Measurements from ENCODE around the gene NUBPL. TPM values are rescaled to one million over a fixed set of nuclear protein-coding genes. Genes with fewer than 3 reads are reported as not detected.
"Not testable (repeated sequence)": the region's sequence is repeated elsewhere in the genome, so short reads cannot be mapped to it uniquely, and the experiment has no call there.

The NUBPL gene
- total RNA-seq, 1 donor from 2014 or later = 8.7 TPM

DNA sequence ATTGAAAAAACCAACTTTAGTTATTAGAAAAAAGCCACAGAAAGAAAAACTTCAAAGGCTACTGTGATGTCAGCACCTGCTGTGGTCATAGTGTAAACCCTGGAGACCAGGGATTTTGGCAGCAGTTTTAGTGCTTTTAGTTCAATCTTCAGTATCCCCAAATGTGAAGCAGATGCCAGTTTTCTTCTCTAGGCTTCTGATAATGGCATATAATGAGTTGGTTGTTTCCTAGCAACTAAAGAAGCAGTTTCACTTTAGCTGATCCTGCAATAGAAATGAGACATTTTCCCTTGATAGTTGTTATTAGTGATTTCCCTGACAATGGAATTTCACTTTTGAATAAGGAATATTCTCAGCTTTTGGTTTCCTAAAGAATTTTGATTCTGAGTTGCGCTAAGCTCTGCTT lies 131.2 kb downstream of the NUBPL start:
- H3K9me3 Mint-ChIP-seq = no peaks in the 10 kb centered on the region
- intact Hi-C loops (cut with micrococcal nuclease) = no loop called here
- no peak overlapping the region for H3K4me3 Mint-ChIP-seq (ENCODE audit: low read depth)
- no peak overlapping the region for H3K27ac Mint-ChIP-seq
- DNase-seq (ENCODE audit: low spot score) = no peak
- no peaks in the 10 kb centered on the region for H3K4me1 Mint-ChIP-seq (ENCODE audit: low read depth)
- H3K36me3 Mint-ChIP-seq (ENCODE audit: low read depth) = no peaks in the 10 kb centered on the region
- H3K27me3 Mint-ChIP-seq (ENCODE audit: low read depth) = no peaks in the 10 kb centered on the region

DNA sequence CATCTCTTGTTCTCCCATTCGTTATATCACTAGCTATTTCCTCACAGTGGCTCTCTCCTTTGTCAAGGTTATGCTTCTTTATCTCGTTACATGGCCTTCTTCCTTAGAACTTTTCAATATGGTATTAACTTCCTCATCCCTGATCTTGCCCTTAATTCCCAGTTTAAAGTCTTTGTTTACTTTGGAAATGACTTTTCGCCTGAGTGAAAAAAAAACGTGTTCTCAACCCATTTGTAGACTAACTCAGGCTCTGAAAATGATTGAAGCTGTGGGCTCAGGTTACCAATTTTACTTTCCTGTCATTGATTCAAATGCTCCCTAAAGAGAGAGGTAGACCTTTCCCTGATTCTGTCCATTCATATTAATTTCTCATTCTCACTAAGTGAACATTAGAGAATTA lies 135.2 kb downstream of the NUBPL start:
- Mint-ChIP-seq H3K9me3 (no peaks in the 10 kb centered on the region), H3K27ac (no peak overlapping the region), H3K36me3 (ENCODE audit: low read depth) (no peaks in the 10 kb centered on the region), H3K4me1 (ENCODE audit: low read depth) (no peaks in the 10 kb centered on the region), H3K27me3 (ENCODE audit: low read depth) (no peaks in the 10 kb centered on the region), H3K4me3 (ENCODE audit: low read depth) (no peak overlapping the region)
- no peak for DNase-seq (ENCODE audit: low spot score)
- intact Hi-C loops (cut with micrococcal nuclease) = no loop called here

DNA sequence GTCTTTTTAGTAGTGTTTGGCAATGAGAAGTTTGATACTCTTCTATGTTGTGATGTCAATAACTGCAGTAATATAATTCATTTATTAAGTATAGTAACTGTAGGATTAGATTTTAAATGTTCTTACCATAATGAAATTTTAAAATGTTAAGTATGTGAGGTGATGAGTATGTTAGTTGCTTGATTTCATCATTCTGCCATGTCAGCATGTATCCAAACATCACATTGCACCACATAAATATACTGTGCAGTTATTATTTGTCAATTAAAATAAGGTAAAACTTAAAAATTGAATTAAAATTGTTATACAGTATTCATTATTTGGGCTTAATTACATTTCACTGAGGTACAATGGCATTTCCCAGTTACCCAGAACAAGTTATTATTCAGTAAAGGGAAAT lies 138.6 kb downstream of the NUBPL start:
- DNase-seq (ENCODE audit: low spot score) = no peak
- intact Hi-C loops (cut with micrococcal nuclease) = no loop called here
- Mint-ChIP-seq H3K36me3 (ENCODE audit: low read depth) (peaks cover 11% of the 10 kb centered on the region), H3K27ac (no peak overlapping the region), H3K27me3 (ENCODE audit: low read depth) (no peaks in the 10 kb centered on the region), H3K9me3 (peaks cover 21% of the 10 kb centered on the region), H3K4me3 (ENCODE audit: low read depth) (no peak overlapping the region), H3K4me1 (ENCODE audit: low read depth) (no peaks in the 10 kb centered on the region)

DNA sequence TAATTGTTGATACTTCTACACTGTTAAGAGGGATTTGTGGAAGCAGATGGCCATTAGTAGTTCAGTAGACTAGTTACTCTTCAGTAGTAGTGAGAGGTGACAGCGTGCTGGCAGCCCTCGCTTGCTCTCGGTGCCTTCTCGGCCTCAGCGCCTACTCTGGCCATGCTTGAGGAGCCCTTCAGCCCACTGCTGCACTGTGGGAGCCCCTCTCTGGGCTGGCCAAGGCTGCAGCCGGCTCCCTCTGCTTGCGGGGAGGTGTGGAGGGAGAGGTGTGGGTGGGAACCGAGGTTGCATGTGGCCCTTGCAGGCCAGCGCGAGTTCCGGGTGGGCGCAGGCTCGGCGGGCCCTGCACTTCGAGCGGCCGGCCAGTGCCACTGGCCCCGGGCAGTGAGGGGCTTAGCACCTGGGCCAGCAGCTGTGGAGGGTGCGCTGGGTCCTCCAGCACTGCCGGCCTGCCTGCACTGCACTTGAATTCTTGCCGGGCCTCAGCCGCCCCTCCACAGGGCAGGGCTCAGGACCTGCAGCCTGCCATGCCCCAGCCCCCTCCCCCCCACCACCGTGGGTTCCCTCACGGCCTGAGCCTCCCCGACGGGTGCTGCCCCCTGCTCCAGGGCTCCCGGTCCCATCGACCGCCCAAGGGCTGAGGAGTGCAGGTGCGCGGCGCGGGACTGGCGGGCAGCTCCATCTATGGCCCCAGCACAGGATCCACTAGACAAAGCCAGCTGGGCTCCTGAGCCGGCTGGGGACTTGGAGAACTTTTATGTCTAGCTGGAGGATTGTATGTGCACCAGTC lies 139.3 kb downstream of the NUBPL start:
- Mint-ChIP-seq H3K9me3 (peaks cover 23% of the 10 kb centered on the region), H3K27ac (no peak overlapping the region), H3K4me3 (ENCODE audit: low read depth) (no peak overlapping the region), H3K36me3 (ENCODE audit: low read depth) (peaks cover 14% of the 10 kb centered on the region), H3K4me1 (ENCODE audit: low read depth) (no peaks in the 10 kb centered on the region), H3K27me3 (ENCODE audit: low read depth) (no peaks in the 10 kb centered on the region)
- no peak for DNase-seq (ENCODE audit: low spot score)
- intact Hi-C loops (cut with micrococcal nuclease) = no loop called here

GRCh38 chr14:31702130-31702529 lies 140.9 kb downstream of the NUBPL start:
- H3K27ac Mint-ChIP-seq = no peak overlapping the region
- no peak overlapping the region for H3K4me3 Mint-ChIP-seq (ENCODE audit: low read depth)
- no peak for DNase-seq (ENCODE audit: low spot score)
- intact Hi-C loops (cut with micrococcal nuclease) = no loop called here
- H3K4me1 Mint-ChIP-seq (ENCODE audit: low read depth) = no peaks in the 10 kb centered on the region
- no peaks in the 10 kb centered on the region for H3K27me3 Mint-ChIP-seq (ENCODE audit: low read depth)
- H3K9me3 Mint-ChIP-seq = peaks cover 28% of the 10 kb centered on the region
- peaks cover 14% of the 10 kb centered on the region for H3K36me3 Mint-ChIP-seq (ENCODE audit: low read depth)

- DNase-seq (ENCODE audit: low spot score) = no peak
- H3K36me3 Mint-ChIP-seq (ENCODE audit: low read depth) = peaks cover 14% of the 10 kb centered on the region
- H3K4me3 Mint-ChIP-seq (ENCODE audit: low read depth) = no peak overlapping the region
- no peak overlapping the region for H3K27ac Mint-ChIP-seq
- H3K4me1 Mint-ChIP-seq (ENCODE audit: low read depth) = no peaks in the 10 kb centered on the region
- H3K27me3 Mint-ChIP-seq (ENCODE audit: low read depth) = no peaks in the 10 kb centered on the region
- intact Hi-C loops (cut with micrococcal nuclease) = no loop called here
- peaks cover 28% of the 10 kb centered on the region for H3K9me3 Mint-ChIP-seq
Measured at GRCh38 chr14:31703056-31703455, 141.9 kb downstream of the NUBPL start.

DNA sequence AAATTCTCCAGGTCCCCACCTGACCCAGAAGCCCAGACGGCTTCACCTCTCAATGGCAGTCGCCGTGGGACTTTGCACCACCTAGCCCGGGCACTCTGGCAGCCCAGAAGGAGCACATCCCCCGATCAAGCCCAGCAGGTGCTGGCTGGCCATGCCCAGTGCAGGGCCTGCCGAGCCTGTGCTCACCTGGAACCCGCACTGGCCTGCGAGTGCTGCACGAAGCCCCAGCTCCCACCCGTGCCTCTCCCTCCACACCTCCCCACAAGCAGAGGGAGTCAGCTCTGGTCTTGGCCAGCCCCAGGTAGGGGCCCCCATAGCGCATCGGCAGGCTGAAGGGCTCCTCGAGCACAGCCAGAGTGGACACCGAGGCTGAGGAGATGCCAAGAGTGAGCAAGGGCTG lies 144.5 kb downstream of the NUBPL start:
- intact Hi-C loops (cut with micrococcal nuclease) = no loop called here
- Mint-ChIP-seq H3K36me3 (ENCODE audit: low read depth) (peaks cover 14% of the 10 kb centered on the region), H3K27me3 (ENCODE audit: low read depth) (no peaks in the 10 kb centered on the region), H3K9me3 (peaks cover 34% of the 10 kb centered on the region), H3K4me1 (ENCODE audit: low read depth) (no peaks in the 10 kb centered on the region), H3K27ac (no peak overlapping the region), H3K4me3 (ENCODE audit: low read depth) (no peak overlapping the region)
- DNase-seq (ENCODE audit: low spot score) = no peak

DNA sequence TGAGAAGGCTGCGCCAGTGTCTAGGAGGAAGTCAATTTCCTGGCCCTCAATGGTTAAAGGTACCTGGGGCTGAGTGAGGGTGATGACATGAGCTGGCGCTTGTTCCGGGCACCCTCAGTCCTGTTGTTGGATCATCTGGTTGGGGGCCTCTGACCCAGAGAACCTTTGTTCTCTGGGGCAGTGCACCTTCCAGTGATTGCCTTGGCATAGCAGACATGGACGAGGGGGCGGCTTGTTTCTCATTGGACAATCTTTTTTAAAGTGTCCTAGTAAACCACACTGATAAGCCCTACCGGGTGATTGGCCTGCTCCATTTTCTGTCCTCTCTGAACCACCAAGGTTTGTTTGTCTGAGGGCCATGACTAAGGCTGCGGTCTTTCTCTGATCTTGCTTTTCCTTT lies 147.5 kb downstream of the NUBPL start:
- intact Hi-C loops (cut with micrococcal nuclease); H3K4me3 Mint-ChIP-seq (ENCODE audit: low read depth); H3K4me1 Mint-ChIP-seq (ENCODE audit: low read depth); H3K27ac Mint-ChIP-seq; DNase-seq (ENCODE audit: low spot score); H3K27me3 Mint-ChIP-seq (ENCODE audit: low read depth); H3K36me3 Mint-ChIP-seq (ENCODE audit: low read depth): not testable (repeated sequence)
- H3K9me3 Mint-ChIP-seq = peaks cover 20% of the 10 kb centered on the region

GRCh38 chr14:31712244-31713127 lies 151.3 kb downstream of the NUBPL start:
- H3K9me3 Mint-ChIP-seq = peaks cover 8% of the 10 kb centered on the region
- DNase-seq (ENCODE audit: low spot score) = no peak
- no peaks in the 10 kb centered on the region for H3K36me3 Mint-ChIP-seq (ENCODE audit: low read depth)
- intact Hi-C loops (cut with micrococcal nuclease) = no loop called here
- H3K27me3 Mint-ChIP-seq (ENCODE audit: low read depth) = no peaks in the 10 kb centered on the region
- no peaks in the 10 kb centered on the region for H3K4me1 Mint-ChIP-seq (ENCODE audit: low read depth)
- H3K27ac Mint-ChIP-seq = no peak overlapping the region
- H3K4me3 Mint-ChIP-seq (ENCODE audit: low read depth) = no peak overlapping the region

DNA sequence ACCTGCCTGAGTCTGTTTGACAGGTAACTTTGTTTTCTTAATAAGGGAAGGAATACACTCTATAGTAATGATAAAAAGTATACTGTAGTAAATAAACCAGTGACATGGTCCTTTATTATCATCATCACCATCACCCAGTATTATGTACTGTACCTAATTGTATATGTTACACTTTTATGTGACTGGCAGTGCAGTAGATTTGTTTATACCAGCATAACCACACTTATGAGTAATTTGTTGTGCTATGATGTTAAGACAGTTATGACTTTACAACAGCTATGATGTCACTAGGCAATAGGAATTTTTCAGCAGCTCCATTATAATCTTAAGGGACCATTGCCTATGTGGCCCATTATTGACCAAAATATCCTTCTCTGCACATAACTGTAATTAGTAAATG lies 155.0 kb downstream of the NUBPL start:
- H3K4me1 Mint-ChIP-seq (ENCODE audit: low read depth) = no peaks in the 10 kb centered on the region
- H3K4me3 Mint-ChIP-seq (ENCODE audit: low read depth) = no peak overlapping the region
- no peaks in the 10 kb centered on the region for H3K36me3 Mint-ChIP-seq (ENCODE audit: low read depth)
- H3K27ac Mint-ChIP-seq = no peak overlapping the region
- no peak for DNase-seq (ENCODE audit: low spot score)
- intact Hi-C loops (cut with micrococcal nuclease) = no loop called here
- H3K9me3 Mint-ChIP-seq = no peaks in the 10 kb centered on the region
- no peaks in the 10 kb centered on the region for H3K27me3 Mint-ChIP-seq (ENCODE audit: low read depth)

DNA sequence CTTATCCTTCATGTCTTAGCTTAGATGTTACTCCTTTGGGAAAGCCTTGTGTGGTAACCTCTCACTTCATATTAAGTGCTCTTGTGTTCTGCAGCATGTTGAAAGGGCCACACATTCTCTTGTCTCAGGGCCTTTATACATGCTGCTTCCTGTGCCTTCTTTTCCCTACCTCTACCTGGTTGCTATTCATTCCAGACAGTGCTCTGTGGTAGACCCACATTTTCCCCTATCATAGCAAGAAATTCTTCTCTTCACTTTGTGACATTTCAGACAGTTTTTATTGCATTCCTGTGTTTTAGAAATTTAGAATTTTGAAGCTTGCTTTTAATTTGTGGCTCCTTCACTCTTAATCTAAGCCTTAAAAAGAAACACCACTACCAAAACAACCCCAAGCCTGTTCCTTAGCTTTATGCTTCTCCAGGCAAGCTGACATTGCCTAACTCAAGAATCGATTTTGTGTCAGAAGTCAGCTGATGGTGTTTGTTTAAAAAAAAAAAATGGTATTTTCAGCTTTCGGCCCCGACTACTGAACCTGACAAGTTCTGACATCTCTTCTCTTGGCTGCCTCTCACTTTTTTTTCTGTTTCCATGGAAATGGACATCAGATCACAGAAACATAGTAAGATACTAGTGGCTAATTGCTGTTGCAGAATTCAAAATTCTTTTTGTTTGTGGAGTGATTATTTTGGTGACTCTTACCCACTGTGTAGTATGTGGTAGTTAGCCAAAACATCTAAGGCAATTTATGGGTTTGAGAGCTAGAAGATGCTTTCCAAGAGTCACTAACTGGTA lies 156.3 kb downstream of the NUBPL start:
- intact Hi-C loops (cut with micrococcal nuclease) = no loop called here
- Mint-ChIP-seq H3K36me3 (ENCODE audit: low read depth) (no peaks in the 10 kb centered on the region), H3K9me3 (peaks cover 2% of the 10 kb centered on the region), H3K27me3 (ENCODE audit: low read depth) (no peaks in the 10 kb centered on the region), H3K4me3 (ENCODE audit: low read depth) (no peak overlapping the region), H3K27ac (no peak overlapping the region), H3K4me1 (ENCODE audit: low read depth) (no peaks in the 10 kb centered on the region)
- DNase-seq (ENCODE audit: low spot score) = no peak

- peaks cover 11% of the 10 kb centered on the region for H3K9me3 Mint-ChIP-seq
- intact Hi-C loops (cut with micrococcal nuclease) = no loop called here
- no peak overlapping the region for H3K4me3 Mint-ChIP-seq (ENCODE audit: low read depth)
Measured at GRCh38 chr14:31718585-31718984, 157.4 kb downstream of the NUBPL start.

More at GRCh38 chr14:31718585-31718984, 157.4 kb downstream of the NUBPL start:
- Mint-ChIP-seq H3K27ac (no peak overlapping the region), H3K27me3 (ENCODE audit: low read depth) (no peaks in the 10 kb centered on the region), H3K4me1 (ENCODE audit: low read depth) (no peaks in the 10 kb centered on the region), H3K36me3 (ENCODE audit: low read depth) (no peaks in the 10 kb centered on the region)
- DNase-seq (ENCODE audit: low spot score) = no peak
